Cerebellar cortex (tissue), 1 donor: ENCODE data around the gene CHST3.
"Not testable (repeated sequence)": the region's sequence is repeated elsewhere in the genome, so short reads cannot be mapped to it uniquely, and the experiment has no call there.

Experiments
- DNase-seq: peaks from one replicate; pipeline ENCODE4 v3.0.0-alpha.2; 2015; ENCODE audit warnings: low spot score

CHST3 gene

DNA sequence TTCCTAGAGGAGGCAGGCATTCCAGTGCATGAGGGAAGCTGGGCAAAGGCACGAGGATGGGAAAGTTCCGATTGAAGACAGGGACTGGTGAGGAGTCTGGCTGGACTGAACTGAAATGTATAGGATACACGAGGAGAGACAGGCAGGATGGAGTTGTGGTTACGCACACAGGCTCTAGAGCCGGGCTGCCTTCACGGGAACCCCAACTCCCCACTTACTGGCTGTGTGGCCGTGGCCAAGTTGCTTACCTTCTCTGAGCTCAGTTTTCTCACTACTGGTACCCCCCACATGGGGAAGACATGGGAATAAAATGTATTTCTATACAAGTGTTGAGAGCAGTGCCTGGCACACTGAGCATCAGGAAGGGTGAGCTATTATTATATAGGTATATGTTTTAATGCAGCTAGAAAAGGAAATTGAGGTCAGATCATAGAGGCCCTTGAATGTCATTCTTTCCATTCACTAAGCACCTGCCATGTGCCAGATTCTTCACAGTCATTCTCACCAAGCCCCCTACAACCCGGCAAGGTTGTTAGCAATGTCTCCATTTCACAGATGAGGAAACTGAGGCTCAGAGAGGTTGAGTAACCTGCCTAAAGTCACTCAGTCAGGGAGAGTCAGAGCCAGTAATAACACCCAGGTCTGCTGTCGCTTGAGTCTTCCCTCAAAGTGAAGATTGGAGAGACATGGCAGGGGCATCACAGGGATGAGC lies 9.7 kb downstream of the CHST3 start:
- DNase-seq, result no peak

DNA sequence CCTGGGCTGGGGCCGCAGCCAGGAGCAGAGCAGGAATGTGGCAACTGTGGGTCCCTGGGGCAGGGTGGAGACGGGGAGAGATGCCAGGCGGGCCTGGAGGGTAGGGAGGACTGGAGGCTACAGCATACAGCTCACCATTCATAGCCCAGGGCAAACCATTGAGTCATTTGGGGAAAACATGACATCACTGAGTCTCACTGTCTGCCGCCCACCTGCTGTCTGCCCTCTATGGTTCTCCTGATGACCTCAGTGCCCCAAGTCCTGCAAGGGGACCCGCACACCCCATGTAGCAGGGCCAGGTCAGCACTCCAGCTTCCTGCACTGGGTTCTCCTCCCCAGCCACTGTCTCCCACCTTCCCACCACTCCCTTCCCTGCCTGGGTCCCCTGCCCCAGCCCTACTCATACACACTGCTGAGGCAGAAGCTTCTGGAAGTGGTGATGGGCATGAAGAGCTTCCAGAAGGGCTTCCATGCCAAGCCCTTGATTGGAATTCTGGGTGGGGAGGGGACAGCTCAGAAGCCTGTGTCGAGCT lies 10.4 kb downstream of the CHST3 start:
- no peak for DNase-seq

DNA sequence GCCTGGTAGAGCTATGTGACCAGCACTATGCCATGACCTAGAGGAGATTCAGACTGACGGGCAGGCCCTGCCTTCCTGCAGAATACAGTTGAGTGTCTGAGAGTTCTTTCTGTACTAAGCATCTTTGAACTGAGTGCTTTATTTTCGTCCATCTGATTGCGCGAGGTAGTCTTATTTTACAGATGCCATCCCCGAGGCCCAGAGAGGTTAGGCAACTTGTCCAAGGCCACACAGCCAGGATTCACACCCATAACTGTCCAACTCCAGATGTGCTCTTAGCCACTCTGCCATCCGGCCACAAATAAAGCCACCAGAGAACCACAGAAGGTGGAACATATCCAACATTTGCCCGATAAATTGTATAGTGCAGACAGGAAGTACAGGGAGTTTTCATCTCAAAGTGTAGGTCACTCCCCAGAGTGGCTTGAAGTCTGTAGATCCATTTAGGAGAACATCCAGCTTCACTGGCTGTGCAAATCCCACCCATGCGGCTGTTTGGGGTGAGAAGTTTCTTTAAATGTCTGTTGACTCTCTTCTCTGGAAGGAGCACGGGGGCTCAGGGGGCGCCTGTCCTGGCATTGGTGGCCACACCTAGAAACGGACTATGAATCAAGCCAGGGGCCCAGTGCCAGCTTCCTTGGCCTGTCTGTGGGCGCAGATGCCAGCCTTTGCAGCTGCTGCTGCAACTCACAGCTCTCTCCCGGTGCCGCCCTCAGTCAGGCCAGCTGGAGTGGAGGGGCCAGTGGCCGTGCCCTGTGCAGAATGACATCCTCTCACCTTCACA lies 11.1 kb downstream of the CHST3 start:
- DNase-seq, result no peak

DNA sequence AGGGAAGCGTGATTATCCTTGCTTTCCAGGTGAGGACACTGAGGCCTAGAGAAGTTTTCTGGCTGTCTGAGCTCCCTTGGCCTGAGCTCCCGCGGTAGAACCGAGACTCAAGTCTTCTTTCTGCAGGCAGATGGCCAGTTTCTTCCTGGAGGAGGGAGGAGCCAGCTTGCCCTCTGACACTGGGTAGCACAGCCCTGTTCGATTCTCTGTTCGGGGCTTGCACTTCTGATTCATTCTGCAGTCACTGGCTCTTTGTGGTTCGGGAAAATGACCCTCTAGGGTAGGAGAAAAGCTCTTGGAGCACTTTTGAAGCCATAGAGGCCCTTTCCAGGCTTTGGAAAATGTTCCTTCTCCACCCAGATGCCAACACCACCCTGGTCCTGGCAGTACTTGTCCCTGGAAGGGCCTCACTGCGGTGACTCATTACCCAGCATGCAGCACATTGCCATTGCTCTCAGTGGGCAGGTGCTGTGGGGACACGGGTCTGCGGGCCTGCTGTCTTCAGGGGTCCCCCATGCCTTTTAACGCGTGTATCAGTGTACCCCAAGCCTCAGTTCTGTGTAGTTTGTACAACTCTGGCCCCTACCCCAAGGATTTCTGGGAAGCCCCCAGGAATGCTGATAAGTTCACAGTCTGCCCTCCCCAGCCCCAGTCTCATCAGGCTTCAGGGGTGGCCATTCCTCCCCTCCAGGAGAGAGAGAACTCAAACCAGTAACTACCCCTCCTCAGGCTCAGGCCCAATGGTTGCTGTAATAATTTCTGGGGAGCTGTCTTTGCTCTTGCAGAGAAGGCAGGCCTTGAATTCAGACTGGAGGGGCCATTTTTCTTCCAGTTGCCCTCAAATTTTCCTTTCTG lies 11.9 kb downstream of the CHST3 start:
- DNase-seq, result no peak

DNA sequence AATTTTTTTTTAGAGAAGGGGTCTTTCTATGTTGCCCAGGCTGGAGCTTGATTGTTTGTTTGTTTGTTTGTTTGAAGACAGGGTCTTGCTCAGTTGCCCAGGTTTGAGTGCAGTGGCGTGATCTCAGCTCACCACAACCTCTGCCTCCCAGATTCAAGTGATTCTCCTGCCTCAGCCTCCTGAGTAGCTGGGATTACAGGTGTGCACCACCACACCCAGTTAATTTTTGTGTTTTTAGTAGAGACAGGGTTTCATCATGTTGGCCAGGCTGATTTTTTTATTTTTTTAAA lies 13.4 kb downstream of the CHST3 start:
- not testable (repeated sequence) for DNase-seq

DNA sequence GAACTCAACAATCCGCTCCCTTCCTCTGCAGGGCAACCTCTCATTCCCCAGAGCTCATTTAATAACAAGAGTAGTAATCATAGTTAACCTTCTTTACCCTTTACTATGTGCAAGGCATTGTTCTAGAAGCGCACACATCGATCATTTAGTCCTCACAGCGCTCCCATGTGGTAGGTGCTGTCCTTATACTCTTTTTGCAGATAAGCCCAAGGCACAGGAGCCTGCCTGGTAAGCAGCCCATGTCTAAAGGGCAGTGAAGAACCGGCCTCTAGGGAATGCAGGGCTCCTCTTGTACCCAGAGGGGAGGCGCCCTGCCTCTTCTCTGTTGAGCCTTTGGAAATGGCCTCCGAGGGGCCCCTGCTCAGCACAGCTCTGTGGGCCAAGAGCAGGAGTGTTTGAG lies 14.3 kb downstream of the CHST3 start:
- no peak for DNase-seq

DNA sequence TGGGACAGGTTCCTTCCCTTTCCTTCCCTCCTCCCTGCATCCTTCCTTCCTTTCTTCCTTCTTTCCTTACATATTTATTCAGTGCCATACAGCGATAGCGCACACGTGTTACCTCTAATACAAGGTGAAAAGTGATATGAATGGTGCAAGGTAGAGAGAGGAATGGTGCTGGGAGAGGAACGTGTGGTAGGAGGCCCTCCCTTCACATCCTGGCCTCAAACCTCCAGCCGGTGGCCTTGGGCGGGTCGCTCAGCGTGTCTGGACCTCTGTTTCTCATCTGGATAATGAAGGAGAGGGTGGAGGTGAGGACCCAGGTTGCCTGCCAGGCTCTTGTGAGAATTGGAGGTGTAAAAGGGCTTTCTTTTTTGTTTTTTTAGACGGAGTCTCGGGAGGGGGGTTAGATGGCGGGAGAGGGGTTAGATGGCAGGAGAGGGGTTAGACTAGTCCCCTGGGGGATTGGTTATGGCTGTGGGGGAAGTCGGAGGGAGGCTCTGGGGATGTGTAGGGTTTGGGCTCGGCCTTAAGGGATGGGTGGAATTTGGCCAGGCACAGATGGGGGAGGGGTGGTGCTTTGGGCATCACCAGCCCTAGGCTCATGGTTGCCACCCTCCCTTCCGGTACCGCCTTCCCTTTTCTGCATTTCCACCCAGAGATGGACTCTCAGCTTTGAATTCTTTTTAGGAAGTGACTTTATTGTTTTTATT lies 14.9 kb downstream of the CHST3 start:
- no peak for DNase-seq

DNA sequence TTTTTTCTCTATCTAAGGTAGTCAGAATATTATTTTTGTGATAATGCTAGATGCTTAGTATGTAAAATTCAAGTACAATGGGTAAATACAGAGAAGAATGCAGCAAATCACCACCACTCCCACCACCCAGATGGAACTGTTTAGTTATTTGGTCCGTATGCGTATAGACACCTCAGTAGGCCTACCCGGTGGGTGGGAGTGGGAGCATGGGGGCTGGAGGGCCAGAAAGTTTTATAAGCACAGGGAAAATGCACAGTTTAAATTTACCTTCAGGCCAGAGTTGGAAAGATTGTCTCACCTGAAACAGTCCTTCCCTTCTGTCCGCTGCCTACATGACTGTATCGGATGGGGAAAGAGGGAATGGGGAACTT lies 15.5 kb downstream of the CHST3 start:
- no peak for DNase-seq

DNA sequence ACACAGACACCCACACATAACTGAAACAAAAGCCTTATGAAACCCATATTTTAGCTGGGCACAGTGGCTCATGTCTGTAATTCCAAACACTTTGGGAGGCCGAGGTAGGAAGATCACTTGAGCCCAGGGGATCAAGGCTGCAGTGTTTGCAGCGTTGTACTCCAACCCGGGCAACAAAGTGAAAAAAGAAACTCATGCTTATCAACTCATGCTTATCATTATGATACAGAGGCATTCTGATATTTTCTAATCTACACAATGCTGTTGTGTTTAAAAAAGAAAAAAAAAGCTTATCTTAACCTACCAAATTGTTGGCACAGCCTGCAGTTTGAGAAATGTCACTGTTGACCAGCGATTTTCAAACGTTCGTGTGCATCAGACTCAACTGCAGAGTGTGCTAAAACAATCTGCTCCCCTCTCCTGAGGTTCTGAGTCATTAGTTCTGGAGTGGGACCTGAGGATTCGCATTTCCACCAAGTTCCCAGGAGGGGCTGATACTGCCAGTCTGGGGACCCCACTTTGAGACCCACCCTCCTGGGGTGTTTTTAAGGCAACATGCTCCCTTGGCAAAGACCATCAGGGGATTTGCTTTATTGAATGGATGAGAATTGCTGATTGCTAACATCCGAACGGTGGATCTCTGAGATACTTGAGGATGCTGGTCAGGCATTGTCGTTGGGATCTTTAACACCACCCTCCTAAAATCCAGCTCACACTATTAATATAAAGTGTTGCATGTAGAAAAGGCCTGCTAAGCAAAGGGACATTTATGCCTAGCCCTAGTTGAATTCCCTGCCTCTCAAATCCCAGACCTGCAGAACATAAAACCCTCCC lies 16.2 kb downstream of the CHST3 start:
- DNase-seq, result no peak

DNA sequence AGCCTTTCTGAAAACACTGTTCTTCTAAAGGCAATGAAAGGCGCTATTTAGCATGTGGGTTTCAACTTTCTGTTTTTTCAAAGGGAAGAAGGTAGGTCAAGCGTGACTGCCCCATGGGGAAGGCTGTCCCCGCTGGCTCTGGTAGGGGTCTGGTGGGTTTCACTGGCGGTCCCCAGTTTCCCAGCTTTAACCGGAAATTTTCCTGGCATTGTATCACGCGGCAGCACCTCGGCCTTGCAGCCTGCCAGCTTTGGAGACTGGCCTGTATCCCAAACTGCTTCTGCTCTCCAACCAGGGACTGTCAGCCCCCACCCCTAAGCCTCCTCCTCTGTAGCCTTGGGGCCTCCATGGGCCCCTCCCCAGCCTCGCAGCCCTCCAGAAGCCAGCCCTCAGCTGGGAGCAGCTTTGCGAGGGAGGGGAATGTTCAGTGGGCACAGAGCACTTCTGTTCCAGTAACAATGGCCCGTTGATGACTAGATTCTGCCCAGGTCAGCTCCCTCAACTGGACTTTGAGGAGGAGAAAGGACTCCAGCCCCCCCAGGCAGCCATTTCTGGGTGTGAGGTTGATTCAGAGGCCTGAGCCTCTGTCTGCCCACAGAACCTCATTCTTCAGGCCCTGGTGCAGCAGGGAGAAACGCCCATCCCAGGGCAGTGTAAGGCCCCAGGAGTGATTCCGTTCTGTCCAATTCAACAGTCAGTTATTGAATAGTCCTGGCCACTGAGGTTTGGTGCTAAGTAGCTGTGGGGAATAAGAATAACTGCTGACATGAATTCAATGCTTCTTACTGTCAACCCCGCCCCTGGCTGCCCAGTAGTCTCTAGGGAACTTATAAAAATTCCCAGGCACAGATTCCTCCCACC lies 17.1 kb downstream of the CHST3 start:
- DNase-seq, result no peak

DNA sequence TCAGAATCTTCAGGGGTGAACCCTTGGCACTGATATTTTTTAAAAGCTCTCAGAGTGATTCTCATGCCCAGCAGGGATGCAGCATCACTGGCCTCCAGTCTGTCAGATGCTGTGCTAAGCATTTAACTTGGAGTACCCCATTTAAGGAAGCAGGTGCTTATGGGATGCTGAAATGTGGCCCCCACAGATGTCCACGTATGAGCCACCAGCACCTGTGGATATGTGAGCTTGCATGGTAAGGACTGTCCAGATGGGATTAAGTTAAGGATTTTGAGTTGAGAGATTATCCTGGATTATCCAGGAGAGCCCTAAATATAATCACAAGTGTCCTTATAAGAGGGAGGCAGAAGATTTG lies 17.7 kb downstream of the CHST3 start:
- DNase-seq, result no peak

DNA sequence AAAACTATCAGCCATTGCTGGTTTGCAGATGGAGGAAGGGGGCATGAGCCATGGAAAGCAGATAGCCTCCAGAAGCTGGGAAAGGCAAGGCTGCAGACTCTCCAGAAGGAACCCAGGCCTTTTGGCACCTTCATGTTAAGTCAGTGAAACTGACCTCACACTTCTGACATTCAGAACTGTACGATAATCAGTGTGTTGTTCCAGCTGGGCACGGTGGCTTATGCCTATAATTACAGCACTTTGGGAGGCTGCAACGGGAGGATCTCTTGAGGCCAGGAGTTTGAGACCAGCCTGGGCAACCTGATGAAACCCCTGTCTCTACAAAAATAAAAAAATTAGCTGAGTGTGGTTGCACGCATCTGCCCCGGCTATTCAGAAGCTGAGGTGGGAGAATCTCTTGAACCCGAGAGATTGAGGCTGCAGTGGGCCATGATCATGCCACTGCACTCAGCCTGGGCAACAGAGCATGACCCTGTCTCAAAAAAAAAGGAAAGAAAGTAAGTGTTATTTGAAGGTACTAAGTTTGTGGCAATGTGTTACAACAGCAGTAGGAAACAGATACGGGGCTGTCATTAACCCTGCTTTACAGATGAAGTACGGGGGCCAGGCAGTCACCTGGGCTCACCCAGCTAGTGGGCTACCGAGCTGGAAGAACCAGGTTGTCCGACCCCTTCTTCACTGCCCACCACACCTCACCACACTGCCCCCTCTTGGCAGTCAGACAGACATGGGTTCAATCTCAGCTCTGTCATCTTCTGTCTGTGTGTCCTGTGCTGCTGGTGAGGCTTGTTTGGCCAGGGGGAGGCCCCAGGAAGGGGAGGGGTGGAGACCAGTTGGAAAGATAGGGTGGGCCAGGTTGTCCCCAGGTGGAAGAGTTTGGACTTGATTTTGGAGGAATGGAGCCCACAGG lies 18.3 kb downstream of the CHST3 start:
- DNase-seq, result no peak

DNA sequence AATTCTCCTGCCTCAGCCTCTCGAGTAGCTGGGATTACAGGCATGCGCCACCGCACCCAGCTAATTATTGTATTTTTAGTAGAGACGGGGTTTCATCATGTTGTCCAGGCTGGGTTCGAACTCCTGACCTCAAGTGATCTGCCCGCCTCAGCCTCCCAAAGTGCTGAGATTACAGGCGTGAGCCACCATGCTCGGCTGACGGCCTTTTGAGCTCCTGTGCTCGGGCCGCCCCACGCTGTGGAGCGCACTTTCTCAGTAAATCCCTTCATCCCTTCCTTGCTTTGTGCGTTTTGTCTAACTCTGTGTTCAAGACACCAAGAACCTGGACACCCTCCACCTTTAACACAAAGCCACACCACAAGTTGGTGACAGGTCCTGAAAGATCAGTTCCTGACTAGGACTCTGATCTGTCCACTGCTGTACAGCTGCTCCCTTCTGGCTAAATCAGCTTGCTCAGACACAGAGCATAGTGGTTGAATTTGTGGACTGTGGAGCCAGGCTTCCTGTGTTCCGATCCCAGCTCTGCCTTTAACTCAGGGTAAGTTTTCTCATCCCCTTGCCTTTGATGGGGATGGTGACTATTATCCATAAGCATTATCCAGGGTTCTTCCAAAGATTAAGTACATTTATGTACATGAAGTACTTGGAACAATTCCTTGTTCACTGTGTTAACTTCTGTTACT lies 20.1 kb downstream of the CHST3 start:
- DNase-seq, result no peak

DNA sequence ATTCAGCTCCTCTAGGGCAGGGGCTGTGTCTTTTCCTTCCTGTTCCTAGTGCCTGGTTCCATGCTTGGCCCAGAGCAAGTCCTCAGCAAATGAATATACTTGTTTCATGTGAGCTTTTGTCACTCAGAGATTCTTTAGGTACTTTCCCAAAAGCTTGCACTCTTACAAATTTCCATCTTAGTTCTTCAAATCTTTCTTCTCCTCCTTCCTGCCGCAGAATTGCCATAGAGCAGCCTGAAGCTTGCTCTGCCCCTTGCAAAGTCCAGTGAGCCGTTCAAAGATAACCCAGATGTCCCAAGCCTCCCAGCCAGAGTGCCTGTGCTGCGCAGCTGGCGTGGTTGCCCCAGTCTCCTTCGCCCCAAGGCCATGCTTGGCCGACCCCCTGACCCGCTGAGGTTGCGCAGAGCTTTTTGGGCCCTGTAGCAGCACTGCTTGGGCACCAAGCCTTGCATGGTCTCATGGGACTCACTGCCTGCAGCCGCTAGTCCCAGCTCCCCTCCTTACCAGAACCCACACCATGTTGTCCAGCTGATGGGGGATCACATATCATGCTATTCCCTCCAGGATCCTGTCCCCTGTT lies 20.7 kb downstream of the CHST3 start:
- DNase-seq, result no peak

DNA sequence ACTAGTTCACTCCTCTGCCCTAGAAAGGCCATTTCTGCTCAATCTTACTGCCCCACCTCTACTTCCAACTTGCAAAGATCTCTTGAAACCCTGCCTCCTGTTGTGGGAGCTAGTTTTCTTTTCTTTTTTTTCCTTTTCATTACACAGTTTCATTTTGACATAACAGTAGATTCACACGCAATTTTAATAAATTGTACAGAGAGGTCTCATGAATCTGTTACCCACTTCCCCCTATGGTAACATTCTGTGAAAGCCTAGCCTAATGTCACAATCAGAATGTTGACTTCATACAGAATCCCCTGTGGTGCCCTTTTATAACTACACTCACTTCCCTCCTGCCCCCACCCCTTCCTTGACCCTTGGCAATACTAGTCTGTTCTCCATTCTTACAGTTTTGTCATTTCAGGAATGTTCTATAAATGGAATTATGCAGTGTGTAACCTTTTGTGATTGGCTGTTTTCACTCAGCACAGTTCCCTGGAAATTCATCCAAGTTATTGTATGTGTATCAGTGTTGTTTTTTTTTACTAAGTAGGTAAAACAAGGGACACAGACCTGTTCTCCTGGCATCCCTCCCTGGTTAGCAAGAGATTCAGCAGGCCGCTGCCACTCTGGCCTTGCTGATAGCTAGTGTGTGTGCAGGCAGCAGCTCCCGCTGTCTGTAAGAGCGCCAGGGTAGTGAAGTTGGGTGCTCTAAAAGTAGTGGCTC lies 21.5 kb downstream of the CHST3 start:
- DNase-seq, result no peak

DNA sequence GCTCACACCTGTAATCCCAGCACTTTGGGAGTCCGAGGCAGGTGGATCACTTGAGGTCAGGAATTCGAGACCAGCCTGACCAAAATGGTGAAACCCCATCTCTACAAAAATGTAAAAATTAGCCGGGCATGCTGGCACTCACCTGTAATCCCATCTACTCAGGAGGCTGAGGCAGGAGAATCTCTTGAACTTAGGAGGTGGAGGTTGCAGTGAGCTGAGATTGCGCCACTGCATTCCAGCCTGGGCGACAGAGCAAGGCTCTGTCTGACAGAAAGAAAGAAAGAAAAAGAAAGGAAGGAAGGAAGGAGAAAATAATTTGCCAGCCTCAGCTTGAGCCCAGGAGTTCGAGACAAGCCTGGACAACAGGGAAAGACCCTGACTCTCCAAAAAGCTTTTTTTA lies 24.7 kb downstream of the CHST3 start:
- not testable (repeated sequence) for DNase-seq

DNA sequence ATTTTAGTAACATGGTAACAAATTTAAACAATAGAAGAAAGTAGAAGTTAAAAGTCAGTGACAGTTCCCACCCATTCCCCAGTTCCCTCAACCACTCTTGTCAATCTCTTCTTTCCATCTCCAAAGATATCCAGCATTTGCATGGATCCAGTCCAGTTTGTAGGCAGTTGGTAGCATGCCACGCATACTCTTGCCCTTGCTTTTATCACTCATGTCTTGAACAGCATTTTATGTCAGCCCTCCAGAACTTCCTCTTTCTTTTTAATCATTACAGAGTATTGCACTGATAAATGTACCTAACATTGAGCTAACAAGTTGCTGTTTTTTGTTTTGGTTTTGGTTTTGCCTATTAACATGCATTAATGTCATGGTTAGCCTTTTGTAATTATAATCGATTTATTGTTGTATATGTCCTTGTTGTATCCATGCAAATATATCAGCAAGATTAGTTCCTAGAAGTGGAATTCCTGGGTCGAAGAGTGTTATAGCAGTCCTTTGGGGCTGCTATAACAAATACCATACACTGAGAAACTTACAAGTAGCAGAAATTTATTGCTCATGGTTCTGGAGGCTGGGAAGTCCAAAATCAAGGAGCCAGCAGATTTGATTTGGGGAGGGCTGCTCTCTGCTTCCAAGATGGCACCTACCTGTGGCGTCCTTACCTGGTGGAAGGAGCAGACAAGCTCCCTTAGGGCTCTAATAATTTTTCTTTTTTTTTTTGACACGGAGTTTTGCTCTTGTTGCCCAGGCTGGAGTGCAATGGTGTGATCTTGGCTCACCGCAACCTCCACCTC lies 25.7 kb downstream of the CHST3 start:
- DNase-seq, result no peak
